Natural killer cell treated with Interleukin-12 subunit alpha and Interleukin-12 subunit beta and Interleukin-15 and Interleukin-18, amount 100 ng/mL, for 72 hours (primary cell): ENCODE data around the gene P4HB. TPM values are rescaled to one million over a fixed set of nuclear protein-coding genes. Genes with fewer than 3 reads are reported as not detected.

Source experiments
- ATAC-seq, 2 donors: fragments of 150-1000 bp; cut with Tn5 transposase in 1 of 2; sonication (Bioruptor Pico), chemical (Tn5 transposase) in 1 of 2; 2 replicates each; pipeline ENCODE4 v1.10.0; 2021
- DNase-seq: peaks from one replicate; pipeline ENCODE4 v3.0.0; 2022; ENCODE audit warnings: low spot score
- H3K27ac Mint-ChIP-seq, 2 donors: 1 replicate in 1 of 2; 2 replicates in 1 of 2; pipeline ENCODE4 v1.8.0; 2022; ENCODE audit warnings: mixed read lengths in 2 of 2, mild to moderate bottlenecking in 1 of 2, moderate library complexity in 1 of 2
- H3K27me3 Mint-ChIP-seq, 2 donors: 1 replicate in 1 of 2; 2 replicates in 1 of 2; pipeline ENCODE4 v1.8.0; 2022; ENCODE audit warnings: mixed read lengths in 2 of 2
- H3K36me3 Mint-ChIP-seq: one replicate; pipeline ENCODE4 v1.8.0; 2022; ENCODE audit warnings: mixed read lengths
- H3K4me1 Mint-ChIP-seq, 2 donors: 1 replicate in 1 of 2; 2 replicates in 1 of 2; pipeline ENCODE4 v1.8.0; 2022; ENCODE audit warnings: low read depth in 2 of 2, mixed read lengths in 2 of 2, mild to moderate bottlenecking in 1 of 2
- H3K4me3 Mint-ChIP-seq: one replicate; pipeline ENCODE4 v1.8.0; 2022; ENCODE audit warnings: mixed read lengths
- H3K9me3 Mint-ChIP-seq: 2 replicates; pipeline ENCODE4 v1.8.0; 2022; ENCODE audit warnings: mixed read lengths
- total RNA-seq, 2 donors: library from RNA; stranded (reverse); gene quantifications; one replicate each; pipeline ENCODE4 v1.2.3, GENCODE V29; 2022

P4HB gene
- total RNA-seq, 2 donors from 2014 or later: 691 to 774 TPM

DNA sequence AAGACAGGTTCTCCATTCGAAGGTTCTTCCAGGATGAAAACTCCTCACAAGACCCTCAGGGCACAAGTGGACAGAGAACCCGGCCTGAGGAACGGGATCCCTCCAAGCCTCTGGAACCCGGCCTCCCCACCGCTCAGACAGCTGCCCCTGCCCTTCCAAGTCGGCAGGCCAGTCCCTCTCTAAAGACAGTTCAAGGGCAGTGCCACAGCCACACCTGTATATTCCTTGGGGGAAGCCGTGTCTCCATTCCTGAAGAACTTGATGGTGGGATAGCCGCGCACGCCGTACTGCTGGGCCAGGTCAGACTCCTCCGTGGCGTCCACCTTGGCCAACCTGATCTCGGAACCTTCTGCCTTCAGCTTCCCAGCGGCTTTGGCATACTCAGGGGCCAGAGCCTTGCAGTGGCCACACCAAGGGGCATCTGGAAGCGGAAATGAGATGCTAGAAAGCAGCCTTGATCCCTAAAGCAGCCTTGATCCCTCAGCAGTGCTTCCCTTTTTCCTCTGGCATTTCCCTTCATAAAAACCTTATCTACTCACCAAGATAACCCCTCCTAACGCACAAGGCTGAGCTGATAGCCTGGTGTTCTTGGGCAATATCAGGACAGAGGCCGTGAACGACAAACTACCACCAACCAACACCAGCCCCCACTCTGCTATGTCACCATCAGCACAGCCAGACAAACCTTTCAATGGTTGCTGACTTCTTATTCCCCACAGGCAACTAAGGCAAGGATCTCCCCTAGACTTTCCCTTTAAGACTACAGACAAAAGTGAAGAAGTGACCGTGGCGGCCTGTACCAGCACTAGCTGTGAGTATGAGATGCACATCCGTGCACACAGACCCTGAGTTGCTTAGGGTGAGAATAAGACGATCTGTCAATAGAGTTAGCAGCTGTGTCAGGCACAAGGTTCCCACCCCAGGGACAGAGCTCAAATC, 1.1 kb downstream of the P4HB start:
- H3K4me1 Mint-ChIP-seq: peaks cover 29 to 36% of the 10 kb centered on the region in 2 donors
- peak overlapping the region; percentile 57 to 84 for H3K27ac Mint-ChIP-seq
- no peak for ATAC-seq

DNA sequence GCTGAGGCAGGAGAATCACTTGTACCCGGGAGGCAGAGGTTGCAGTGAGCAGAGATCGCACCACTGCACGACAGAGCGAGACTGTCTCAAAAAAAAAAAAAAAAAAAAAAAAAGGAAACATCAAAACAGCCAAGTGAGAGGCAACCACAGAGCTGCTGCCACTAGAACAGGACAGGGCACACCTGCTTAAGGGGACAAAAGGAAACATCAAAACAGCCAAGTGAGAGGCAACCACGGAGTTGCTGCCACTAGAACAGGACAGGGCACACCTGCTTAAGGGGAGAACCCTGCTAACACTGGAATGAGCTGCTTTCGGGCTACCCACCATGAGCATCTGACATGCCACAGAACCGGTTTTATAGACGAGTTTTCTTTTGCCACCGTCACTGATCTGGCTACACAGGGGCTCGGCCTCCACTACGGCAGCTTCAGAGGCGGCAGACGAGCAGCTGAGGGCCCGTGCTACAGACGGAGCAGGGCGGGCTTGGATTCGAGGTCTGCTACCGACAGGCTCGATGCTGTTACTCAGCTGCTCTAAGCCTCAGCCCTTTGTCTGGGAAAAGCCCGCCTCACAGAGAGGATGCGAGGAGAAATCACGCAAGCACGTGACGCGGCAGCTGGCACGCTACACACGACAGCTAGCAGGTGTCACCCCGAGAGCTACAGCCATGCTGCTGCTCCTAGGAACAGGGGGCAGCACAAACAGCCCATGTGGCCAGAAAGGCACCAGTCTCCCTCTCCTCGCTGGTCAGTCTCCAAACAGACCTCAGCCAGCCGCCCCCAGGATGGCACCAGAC, 2.0 kb downstream of the P4HB start:
- Mint-ChIP-seq H3K9me3 (no peaks in the 10 kb centered on the region), H3K4me1 (peaks cover 24 to 33% of the 10 kb centered on the region in 2 donors), H3K27ac (peak overlapping the region; percentile 16 to 37), H3K36me3 (peaks cover 11% of the 10 kb centered on the region), H3K4me3 (peak overlapping the region; percentile 91), H3K27me3 (no peaks in the 10 kb centered on the region)
- ATAC-seq (no peak), DNase-seq (no peak)

More for the DNA sequence above, 1.1 kb downstream of the P4HB start:
- Mint-ChIP-seq H3K36me3 (peaks cover 11% of the 10 kb centered on the region), H3K9me3 (no peaks in the 10 kb centered on the region), H3K4me3 (peak overlapping the region; percentile 91), H3K27me3 (no peaks in the 10 kb centered on the region)
- DNase-seq: no peak

DNA sequence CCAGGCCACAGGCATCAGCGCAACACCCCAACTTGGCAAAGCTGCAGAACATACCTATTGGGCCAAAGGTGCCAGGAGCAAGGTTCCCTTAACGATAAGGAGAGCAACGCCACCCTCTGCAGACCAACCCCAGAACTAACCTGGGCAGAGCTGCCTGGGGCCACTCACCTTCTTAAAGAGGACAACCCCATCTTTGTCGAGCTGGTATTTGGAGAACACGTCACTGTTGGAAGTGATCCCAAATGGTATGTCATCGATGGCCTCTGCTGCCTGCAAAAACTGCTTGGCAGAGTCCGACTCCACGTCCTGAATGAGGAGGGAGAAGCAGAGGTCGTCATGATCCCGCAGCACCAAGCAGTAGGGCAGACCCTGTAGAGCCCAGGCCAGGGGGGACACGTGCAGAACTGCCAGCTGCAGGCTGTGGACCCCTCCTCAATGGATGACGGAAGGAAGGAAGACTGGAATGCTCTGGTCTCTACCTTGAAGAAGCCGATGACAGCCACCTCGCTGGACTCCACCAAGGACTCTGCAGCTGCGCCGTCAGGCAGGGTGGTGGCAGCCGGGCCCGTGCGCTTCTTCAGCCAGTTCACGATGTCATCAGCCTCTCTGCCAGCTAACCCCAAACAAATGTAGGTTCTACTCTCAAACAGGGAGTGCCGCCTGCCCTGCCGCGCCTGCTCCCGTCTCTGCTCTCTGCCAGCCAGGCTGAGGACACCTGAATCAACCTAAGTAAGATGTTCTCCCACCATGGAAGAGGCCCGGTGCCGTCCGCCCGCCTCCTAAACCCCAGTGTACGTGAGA, 5.2 kb downstream of the P4HB start:
- no peak overlapping the region for H3K4me3 Mint-ChIP-seq
- H3K27me3 Mint-ChIP-seq: no peaks in the 10 kb centered on the region
- no peak overlapping the region for H3K27ac Mint-ChIP-seq
- peaks cover 11 to 26% of the 10 kb centered on the region in 2 donors for H3K4me1 Mint-ChIP-seq
- ATAC-seq (no peak), DNase-seq (no peak)
- H3K9me3 Mint-ChIP-seq: no peaks in the 10 kb centered on the region
- H3K36me3 Mint-ChIP-seq: peaks cover 6% of the 10 kb centered on the region

DNA sequence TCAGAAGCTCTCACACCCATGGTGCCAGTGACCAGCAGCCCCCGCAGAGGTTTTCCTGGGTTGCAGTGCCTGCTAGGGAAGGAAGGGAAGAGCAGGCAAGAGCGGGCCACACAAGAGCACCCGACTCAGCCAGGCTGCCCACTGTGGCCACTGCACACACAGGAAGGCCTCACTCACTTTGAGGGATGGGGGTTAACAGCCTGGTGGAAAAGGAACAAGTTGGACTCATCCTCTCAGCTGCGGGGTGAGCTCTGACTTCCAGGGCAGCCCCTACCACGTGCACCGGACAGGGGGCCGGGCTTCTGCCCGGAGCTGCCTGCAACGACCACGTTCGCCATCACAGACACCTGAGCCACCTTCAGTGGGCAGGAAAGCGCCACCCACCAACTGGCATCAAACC, 8.1 kb downstream of the P4HB start:
- Mint-ChIP-seq H3K36me3 (no peaks in the 10 kb centered on the region), H3K9me3 (no peaks in the 10 kb centered on the region), H3K27ac (no peak overlapping the region), H3K27me3 (no peaks in the 10 kb centered on the region), H3K4me1 (peaks cover 5 to 13% of the 10 kb centered on the region in 2 donors), H3K4me3 (no peak overlapping the region)
- no peak for DNase-seq
- ATAC-seq: no peak

DNA sequence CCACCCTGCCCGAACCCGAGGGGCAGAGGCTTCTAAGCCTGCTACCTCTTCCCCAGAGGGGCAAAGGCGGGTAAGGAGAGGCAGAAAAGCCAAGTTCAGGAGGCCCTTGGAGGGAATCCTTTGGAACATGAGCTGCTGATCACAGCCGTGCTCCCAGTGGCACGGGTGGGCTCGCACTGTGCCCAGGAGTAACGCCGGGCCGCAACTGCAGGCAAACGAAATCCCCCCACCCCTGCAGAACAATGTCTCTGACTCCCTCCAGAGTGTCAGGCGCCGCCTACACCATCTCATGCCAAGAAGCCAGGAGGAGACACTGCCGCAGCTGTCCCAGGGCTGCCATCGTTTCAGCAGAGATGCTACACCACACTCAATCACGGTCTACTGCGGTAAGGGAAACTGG, 8.9 kb downstream of the P4HB start:
- Mint-ChIP-seq H3K27me3 (no peaks in the 10 kb centered on the region), H3K36me3 (no peaks in the 10 kb centered on the region), H3K4me3 (no peak overlapping the region), H3K4me1 (peaks cover 5 to 12% of the 10 kb centered on the region in 2 donors), H3K27ac (no peak overlapping the region), H3K9me3 (no peaks in the 10 kb centered on the region)
- no peak for ATAC-seq
- DNase-seq: no peak

DNA sequence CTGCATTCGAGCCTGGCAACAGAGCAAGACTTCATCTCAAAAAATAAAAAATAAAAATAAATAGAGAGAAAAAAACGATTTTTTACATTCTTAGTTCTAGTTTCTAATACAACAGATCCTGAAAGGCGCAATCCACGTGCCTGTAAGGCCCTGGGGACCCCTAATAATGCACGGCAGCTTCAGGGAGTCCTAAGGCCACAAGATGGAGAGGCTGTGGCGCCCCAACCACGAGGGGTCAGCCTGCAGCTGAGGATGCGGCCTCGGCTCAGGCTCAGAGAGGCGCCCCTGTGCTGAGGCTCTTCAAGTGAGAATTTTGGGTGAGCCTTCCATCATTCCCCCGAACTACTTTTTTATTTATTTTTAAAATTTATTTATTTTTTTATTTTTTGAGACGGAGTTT, 10.9 kb downstream of the P4HB start:
- Mint-ChIP-seq H3K4me3 (no peak overlapping the region), H3K36me3 (no peaks in the 10 kb centered on the region), H3K9me3 (no peaks in the 10 kb centered on the region), H3K4me1 (peaks cover 0 to 8% of the 10 kb centered on the region in 2 donors), H3K27me3 (no peaks in the 10 kb centered on the region), H3K27ac (no peak overlapping the region)
- ATAC-seq: no peak
- no peak for DNase-seq

DNA sequence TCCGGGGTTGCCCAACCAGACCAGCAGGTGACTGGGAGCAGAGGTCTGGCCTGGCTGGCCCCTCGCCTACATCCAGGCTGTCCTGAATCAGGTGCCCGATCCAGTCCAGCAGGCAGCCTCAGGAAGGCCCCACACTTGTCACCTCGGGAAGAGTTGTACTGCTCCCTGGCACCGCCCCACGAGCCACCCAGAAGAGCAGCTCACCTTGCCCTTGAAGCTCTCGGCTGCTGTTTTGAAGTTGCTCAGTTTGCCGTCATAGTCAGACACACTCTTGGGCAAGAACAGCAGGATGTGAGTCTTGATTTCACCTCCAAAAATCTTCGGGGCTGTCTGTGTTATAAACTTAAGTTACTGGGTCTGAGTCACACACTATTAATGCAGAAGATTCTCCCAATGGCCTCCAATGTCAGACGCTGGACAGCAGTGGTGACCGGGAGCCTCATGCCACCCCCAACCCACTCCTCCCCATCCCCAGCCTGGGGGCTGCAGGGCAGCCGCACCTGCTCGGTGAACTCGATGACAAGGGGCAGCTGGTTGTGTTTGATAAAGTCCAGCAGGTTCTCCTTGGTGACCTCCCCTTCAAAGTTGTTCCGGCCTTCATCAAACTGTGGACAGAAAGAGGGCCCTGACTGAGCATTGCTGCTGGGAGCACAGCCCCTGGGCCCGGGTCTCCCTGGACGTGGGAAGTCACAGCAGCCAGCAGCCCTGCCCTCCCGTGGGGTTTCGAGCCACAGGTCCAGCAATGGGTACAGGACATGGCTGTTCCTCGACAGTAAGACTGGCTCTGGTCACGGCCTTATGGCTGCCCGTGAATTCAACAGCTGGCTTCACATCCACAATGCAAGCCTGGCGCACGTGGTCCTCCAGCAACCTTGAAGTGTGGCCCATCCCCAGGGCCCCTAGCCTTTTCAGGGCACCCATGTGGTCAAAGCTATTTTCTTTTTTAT, 13.3 kb downstream of the P4HB start:
- H3K9me3 Mint-ChIP-seq: no peaks in the 10 kb centered on the region
- H3K4me1 Mint-ChIP-seq: peaks cover 0 to 7% of the 10 kb centered on the region in 2 donors
- DNase-seq: no peak
- no peaks in the 10 kb centered on the region for H3K27me3 Mint-ChIP-seq
- no peak for ATAC-seq
- H3K36me3 Mint-ChIP-seq: no peaks in the 10 kb centered on the region
- no peak overlapping the region for H3K27ac Mint-ChIP-seq
- H3K4me3 Mint-ChIP-seq: no peak overlapping the region

DNA sequence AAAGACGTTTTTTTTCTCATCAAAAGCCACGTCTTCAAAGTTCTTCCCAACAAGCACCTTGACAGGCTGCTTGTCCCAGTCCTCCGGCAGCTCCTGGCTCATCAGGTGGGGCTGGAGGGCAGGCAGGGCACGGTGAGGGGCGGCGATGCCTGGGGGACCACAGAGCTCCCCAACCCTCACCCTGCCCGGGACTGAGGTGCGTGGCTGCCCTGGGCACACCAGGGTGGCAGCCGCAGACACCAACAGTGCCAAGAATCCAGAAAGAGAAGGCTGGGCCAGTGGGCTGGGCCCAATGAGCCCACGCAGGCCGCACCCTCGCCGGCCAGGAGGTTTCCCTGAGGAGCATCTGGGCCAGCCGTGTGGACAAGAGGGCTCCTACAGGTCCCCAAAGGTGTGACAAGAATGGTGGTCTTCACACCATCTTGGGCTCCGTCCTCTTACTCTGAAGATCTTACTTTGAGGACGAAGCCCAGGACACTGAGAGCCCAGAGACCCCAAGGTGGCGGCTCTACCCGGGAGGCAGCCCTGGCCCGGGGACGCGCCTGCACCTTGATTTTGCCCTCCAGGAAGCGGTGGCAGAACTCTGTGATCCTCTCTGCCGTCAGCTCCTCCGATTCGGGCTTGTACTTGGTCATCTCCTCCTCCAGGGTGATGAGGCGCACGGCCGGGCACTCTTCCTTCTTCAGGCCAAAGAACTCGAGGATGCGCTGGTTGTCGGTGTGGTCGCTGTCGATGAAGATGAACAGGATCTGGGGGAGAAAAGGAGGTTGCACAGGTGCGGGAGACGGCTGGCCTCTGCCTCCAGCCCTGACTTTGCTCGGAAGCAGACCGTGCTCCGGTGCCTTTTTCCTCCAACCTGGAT, 14.2 kb downstream of the P4HB start:
- Mint-ChIP-seq H3K9me3 (no peaks in the 10 kb centered on the region), H3K27me3 (no peaks in the 10 kb centered on the region), H3K27ac (no peak overlapping the region), H3K4me1 (peaks cover 0 to 2% of the 10 kb centered on the region in 2 donors), H3K4me3 (no peak overlapping the region), H3K36me3 (no peaks in the 10 kb centered on the region)
- no peak for ATAC-seq
- DNase-seq: no peak

DNA sequence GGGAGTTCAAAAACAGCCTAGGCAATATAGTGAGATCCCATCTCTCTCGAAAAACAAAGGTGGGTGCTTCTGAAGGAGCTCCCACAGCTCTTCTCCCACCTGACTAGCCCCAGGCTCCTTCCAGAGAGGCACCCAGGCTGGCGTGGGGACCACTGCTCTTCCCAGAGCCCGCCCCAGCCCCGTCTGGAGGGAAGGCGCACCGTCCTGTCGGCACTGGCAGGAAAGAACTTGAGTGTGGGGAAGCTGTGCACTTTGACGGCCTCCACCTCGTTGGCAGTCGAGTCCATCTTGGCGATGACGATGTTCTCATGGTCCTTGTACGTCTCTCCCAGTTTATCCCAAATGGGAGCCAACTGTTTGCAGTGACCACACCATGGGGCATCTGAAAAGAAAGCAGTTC, 15.0 kb downstream of the P4HB start:
- Mint-ChIP-seq H3K4me1 (peaks cover 0 to 2% of the 10 kb centered on the region in 2 donors), H3K27me3 (no peaks in the 10 kb centered on the region), H3K9me3 (no peaks in the 10 kb centered on the region), H3K36me3 (no peaks in the 10 kb centered on the region), H3K4me3 (no peak overlapping the region), H3K27ac (no peak overlapping the region)
- no peak for ATAC-seq
- DNase-seq: no peak

DNA sequence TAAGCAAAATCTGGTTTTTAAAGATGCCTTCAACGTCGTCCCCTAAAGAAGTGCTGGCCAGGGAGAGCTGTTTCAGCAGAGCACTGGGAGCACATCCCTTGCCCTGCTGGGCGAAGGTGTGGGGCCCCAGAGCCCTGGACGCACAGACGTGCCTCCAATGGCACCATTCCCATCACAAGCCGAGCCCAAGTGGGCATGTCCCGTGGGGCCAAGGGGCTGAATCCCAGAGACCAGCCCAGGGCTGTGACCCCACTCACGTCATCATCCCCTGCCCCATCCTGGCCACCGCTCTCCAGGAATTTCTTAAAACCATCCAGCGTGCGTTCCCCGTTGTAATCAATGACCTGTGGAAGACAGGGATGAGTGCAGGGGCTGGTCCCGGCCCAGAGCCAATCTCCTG, 15.4 kb downstream of the P4HB start:
- Mint-ChIP-seq H3K36me3 (no peaks in the 10 kb centered on the region), H3K9me3 (no peaks in the 10 kb centered on the region), H3K27ac (peak overlapping the region in 1 of 2 donors; percentile 51), H3K27me3 (no peaks in the 10 kb centered on the region), H3K4me3 (no peak overlapping the region), H3K4me1 (peaks cover 0 to 2% of the 10 kb centered on the region in 2 donors)
- ATAC-seq (no peak), DNase-seq (no peak)

DNA sequence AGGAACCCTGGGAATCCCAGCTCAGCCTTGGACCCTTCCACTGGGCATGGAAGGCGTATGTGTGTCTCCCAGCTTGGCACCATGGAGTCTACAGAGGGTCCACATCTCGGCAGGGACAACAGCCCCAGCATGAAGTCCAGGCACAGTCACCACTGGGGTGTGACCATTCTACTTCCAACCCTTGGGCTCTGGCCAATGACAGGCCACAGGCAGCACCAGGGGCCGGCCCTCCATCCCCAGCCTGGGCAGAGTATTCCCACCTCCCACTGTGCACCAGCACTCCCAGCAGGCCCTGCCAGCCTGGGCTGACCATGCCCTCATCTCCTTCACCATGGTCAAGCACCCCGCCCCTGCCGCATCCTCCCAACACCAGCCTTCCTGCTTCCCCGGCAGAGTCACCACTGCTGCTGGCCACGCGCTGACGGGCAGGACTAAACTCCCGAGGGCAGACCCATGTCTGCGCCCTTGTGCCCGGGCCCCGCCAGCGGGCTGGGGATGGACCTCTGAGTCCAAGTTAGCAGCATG, 15.9 kb downstream of the P4HB start:
- Mint-ChIP-seq H3K9me3 (no peaks in the 10 kb centered on the region), H3K27me3 (no peaks in the 10 kb centered on the region), H3K36me3 (no peaks in the 10 kb centered on the region), H3K27ac (peak overlapping the region in 1 of 2 donors; percentile 51), H3K4me1 (peaks cover 0 to 2% of the 10 kb centered on the region in 2 donors), H3K4me3 (no peak overlapping the region)
- DNase-seq (no peak), ATAC-seq (peak in 1 of 2 donors; percentile 21)
